HG03521 (cell line): Measurements from ENCODE around the gene BICD1.

Source experiments
- ATAC-seq: cut with Tn5 transposase; IDR thresholded peaks from one replicate; pipeline ENCODE4 v1.9.1; 2021; ENCODE audit warnings: mild to moderate bottlenecking, moderate library complexity; ENCODE audit not compliant: unreplicated experiment

The BICD1 gene

GRCh38 chr12:32395026-32395425, 288.4 kb downstream of the BICD1 start:
- no peak for ATAC-seq

DNA sequence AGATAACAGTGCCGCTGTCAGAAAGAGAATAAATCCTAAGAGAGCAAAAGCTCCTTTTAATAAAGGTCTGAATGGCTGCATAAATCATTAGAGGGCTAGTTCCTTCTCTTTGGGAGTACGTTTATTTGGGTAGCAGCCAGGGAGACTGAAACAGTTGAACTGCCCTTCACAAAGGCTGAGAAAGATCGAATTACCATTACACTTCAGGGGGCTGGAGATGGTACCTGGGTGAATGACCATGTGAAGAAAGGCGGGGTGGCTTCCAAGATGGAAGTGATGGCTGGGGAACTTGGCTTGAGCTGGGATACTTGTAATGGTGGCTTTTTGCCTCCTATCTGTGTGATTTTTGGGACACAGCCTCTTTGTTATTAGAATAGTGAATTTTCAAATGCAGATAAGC, 291.0 kb downstream of the BICD1 start:
- ATAC-seq, result no peak

GRCh38 chr12:32398181-32398580, 291.5 kb downstream of the BICD1 start:
- no peak for ATAC-seq

DNA sequence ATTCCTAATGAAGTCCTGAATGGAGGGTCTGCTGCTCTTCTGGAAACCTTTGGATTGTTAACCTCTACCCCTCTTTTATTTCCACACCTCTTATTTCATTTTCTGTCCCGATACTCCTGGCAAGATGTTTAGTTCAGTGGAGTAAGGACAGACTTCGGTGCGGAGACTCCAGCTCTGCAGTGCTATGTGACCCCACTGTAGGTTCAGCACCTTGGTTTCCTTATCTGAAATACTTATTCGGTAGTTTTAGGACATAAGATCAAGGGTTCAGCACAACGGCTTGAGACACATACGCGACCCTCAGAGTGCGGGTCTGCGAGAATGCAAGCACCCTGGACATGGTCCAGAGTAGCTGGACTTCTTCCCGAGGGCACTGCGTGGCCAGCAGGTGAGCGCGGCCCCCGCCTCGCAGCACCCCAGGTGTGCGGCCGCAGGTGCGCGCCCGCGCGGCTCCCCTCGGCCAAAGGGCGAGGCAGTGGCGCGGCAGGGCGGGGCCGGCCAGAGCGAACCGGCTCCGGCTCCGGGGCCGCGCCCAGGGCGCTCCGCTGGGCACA, 292.2 kb downstream of the BICD1 start:
- ATAC-seq, result no peak

DNA sequence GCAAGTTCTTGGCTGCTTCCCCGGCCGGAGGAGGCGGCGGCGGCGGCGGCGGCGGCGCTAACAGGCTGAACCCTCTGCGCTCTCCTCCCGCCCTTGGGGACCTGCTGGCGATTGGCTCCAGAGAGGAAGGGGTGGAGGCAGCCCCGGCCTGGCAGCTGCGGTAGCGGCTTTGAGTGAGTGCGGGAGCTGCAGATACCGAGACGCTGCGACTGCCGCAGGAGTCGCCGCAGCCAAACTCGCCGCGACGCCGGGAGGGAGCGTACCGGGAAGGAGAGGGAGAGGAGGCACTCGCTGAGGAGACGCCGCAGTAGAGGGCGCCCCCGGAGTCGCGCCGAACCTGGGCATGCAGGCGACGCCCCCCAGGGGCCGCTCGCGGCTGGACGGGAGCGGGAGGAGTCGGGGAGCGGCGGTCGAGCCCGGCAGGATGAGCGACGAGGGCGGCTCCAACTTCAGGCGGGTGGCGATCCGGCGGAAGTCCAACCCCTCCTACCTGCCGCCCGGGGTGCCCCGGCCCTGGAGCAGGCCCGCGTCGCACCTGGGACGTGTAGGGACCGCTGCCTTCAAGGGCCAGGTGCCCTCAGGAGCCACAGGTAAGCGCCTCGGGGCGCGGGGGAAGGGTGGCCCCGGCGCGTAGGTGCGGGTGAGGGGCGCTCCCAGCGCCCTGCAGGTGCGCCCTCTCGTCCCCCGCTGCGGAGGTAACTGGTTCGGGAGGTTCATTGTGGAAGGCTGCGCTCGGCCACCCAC, 292.9 kb downstream of the BICD1 start, which contains the start of gene FGD4:
Gene FGD4, plus strand, starts transcription at position 189 of the 744 bp plus-strand sequence.
- peak; percentile 74 for ATAC-seq

- no peak for ATAC-seq
Observed at GRCh38 chr12:32400114-32400672, 293.5 kb downstream of the BICD1 start.

- no peak for ATAC-seq
Observed at GRCh38 chr12:32400866-32401265, 294.2 kb downstream of the BICD1 start.

GRCh38 chr12:32402170-32402569, 295.5 kb downstream of the BICD1 start:
- ATAC-seq, result no peak

GRCh38 chr12:32402946-32403345, 296.3 kb downstream of the BICD1 start:
- no peak for ATAC-seq

DNA sequence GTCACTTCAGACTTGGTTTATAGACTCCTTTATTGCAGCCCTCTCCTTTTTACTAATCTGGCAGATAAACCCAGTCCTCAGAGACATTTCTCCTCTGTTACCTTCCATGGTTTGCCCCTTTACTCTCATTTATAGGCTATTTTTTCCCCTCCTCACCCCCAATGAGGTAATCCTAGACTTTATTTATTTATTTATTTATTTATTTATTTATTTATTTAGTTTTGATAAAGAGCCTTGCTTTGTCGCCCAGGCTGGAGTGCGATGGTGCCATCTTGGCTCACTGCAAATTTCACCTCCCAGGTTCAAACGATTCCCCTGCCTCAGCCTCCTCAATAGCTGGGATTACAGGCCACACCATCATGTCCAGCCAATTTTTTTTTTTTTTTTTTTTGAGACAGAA, 301.1 kb downstream of the BICD1 start:
- ATAC-seq, result no peak

DNA sequence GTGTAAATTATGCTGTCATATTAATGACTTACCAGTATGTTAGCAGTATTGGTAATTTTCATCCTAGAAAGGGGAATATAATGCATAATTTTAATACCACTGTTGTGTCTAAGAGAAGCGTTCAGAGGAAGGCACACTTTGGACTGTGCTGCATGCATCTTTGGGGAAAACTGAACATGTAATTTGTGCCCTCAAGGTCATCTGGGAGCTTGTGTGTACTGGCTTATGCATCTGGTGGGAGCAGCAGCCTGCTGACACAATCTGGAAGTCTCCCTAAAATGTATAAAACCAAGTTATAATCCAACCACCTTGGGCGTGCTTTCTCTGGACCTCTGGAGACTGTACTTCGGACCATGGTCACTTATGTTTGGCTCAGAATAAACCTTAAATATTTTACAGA, 306.8 kb downstream of the BICD1 start:
- ATAC-seq, result no peak

- no peak for ATAC-seq
Observed at GRCh38 chr12:32418221-32418620, 311.6 kb downstream of the BICD1 start.

GRCh38 chr12:32418903-32419519, 312.4 kb downstream of the BICD1 start:
- ATAC-seq, result no peak

- no peak for ATAC-seq
Observed at GRCh38 chr12:32419520-32419960, 312.9 kb downstream of the BICD1 start.

GRCh38 chr12:32420356-32420755, 313.7 kb downstream of the BICD1 start:
- no peak for ATAC-seq

GRCh38 chr12:32423559-32423958, 316.9 kb downstream of the BICD1 start:
- no peak for ATAC-seq

DNA sequence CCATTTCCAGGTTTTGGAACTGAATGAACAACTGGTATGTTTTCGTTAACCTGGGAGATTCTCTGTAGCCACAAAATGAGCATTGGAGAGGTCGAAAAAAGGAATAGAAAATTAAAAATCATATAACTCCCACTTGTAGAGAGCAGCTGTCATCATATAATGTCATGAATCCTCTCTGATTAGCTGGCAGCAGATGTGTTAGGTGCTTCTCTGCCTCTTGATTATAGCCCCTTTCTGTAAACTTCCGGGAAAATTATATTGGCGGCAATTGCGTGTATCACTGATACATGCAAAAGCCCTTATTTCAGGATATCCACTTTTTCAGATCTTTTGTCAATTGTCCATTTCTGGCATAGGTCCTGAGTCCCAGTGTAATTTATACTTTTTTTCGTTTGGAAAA, 324.4 kb downstream of the BICD1 start:
- no peak for ATAC-seq
